PC-3 (cell line): ENCODE data around the gene TMEFF1. TPM values are rescaled to one million over a fixed set of nuclear protein-coding genes. Genes with fewer than 3 reads are reported as not detected.
"Not testable (repeated sequence)": the region's sequence is repeated elsewhere in the genome, so short reads cannot be mapped to it uniquely, and the experiment has no call there.

Experiments
- ATAC-seq: fragments of 200-7000 bp; cut with Tn5 transposase; 2 replicates; pipeline ENCODE4 v1.9.1; 2020; ENCODE audit warnings: mild to moderate bottlenecking, moderate library complexity
- BruUV-seq: library from RNA; stranded (reverse); fragments of 400-500 nt; replicated peaks from 2 replicates; lab custom pipeline; 2021; lab: Mats Ljungman, UMichigan
- CTCF ChIA-PET: fragments of 300-600 bp; sonication (Branson Sonifier 250); formaldehyde crosslinking; loops from one replicate; lab custom pipeline; 2022; ENCODE audit warnings: antibody characterized with exemption; lab: Charles Lee
- POLR2A ChIA-PET: fragments of 300-600 bp; sonication (Branson Sonifier 250); formaldehyde crosslinking; loops from one replicate; lab custom pipeline; 2022; ENCODE audit warnings: antibody characterized with exemption; ENCODE audit not compliant: unreplicated experiment; lab: Charles Lee
- DNase-seq: peaks from one replicate; pipeline ENCODE4 v3.0.0-alpha.2; 2015
- H2AFZ ChIP-seq: fragments of 300-600 bp; sonication (generic); 2 replicates; pipeline ENCODE4 v1.6.0; 2016; ENCODE audit warnings: antibody characterized with exemption, low read length
- H3F3A ChIP-seq: fragments of 300-600 bp; sonication (generic); one replicate; pipeline ENCODE4 v1.6.0; 2017; ENCODE audit warnings: antibody characterized with exemption, low read length, control low read depth, mild to moderate bottlenecking; ENCODE audit not compliant: unreplicated experiment
- H3K27ac ChIP-seq: fragments of 300-600 bp; sonication (generic); 2 replicates; pipeline ENCODE4 v1.5.1; 2016; ENCODE audit warnings: mild to moderate bottlenecking, low read length
- H3K27me3 ChIP-seq: fragments of 300-600 bp; sonication (generic); 2 replicates; pipeline ENCODE4 v1.6.1; 2016; ENCODE audit warnings: low read length, mixed read lengths
- H3K36me3 ChIP-seq: fragments of 300-600 bp; sonication (generic); 2 replicates; pipeline ENCODE4 v1.6.1; 2016; ENCODE audit warnings: low read depth, mixed run types, low read length, mixed read lengths
- H3K4me1 ChIP-seq: fragments of 300-600 bp; sonication (generic); 2 replicates; pipeline ENCODE4 v1.5.1; 2016; ENCODE audit warnings: low read length; ENCODE audit not compliant: insufficient read depth
- H3K4me2 ChIP-seq: fragments of 300-600 bp; sonication (generic); 2 replicates; pipeline ENCODE4 v1.6.0; 2016; ENCODE audit warnings: low read length
- H3K4me3 ChIP-seq: fragments of 300-600 bp; sonication (generic); 2 replicates; pipeline ENCODE4 v1.5.1; 2016; ENCODE audit warnings: mild to moderate bottlenecking, low read length, mixed read lengths
- H3K79me2 ChIP-seq: fragments of 300-600 bp; sonication (generic); 2 replicates; pipeline ENCODE4 v1.6.1; 2017; ENCODE audit warnings: low read length, mixed read lengths
- H3K9ac ChIP-seq: fragments of 300-600 bp; sonication (generic); 2 replicates; pipeline ENCODE4 v1.6.0; 2016; ENCODE audit warnings: mild to moderate bottlenecking, low read length
- H3K9me2 ChIP-seq: fragments of 300-600 bp; sonication (generic); replicated peaks from 2 replicates; pipeline ENCODE4 v1.6.1; 2016; ENCODE audit warnings: mixed run types, low read length, mixed read lengths
- H3K9me3 ChIP-seq: fragments of 300-600 bp; sonication (generic); 2 replicates; pipeline ENCODE4 v1.6.1; 2016; ENCODE audit warnings: low read length, mixed read lengths
- H4K20me1 ChIP-seq: fragments of 300-600 bp; sonication (generic); 2 replicates; pipeline ENCODE4 v1.6.1; 2016; ENCODE audit warnings: low read length, mixed read lengths
- CTCF ChIP-seq: fragments of 300-600 bp; sonication (generic); conservative IDR thresholded peaks from 2 replicates; pipeline ENCODE4 v1.5.1; 2017; ENCODE audit warnings: antibody characterized with exemption, low read depth, mild to moderate bottlenecking, low read length
- EZH2 ChIP-seq: fragments of 300-600 bp; sonication (generic); IDR thresholded peaks from one replicate; pipeline ENCODE4 v1.6.1; 2017; ENCODE audit warnings: antibody characterized with exemption, mild to moderate bottlenecking, low read length; ENCODE audit not compliant: unreplicated experiment
- EZH2phosphoT487 ChIP-seq: fragments of 300-600 bp; sonication (generic); IDR thresholded peaks from 2 replicates; pipeline ENCODE4 v1.6.1; 2018; ENCODE audit warnings: mild to moderate bottlenecking, antibody characterized with exemption, low read length, borderline replicate concordance
- intact Hi-C: fragments of 100-400 bp; cut with micrococcal nuclease; formaldehyde crosslinking; loops from 2 replicates; pipeline ENCODE4 v1.9.0; 2023
- total RNA-seq: library from RNA; depleted of rRNA; stranded (reverse); fragments of >200 nt; gene quantifications from 2 replicates; pipeline ENCODE4 v1.2.3, GENCODE V29; 2014

TMEFF1 gene
- total RNA-seq, 1 experiment from 2014 or later: not detected

DNA sequence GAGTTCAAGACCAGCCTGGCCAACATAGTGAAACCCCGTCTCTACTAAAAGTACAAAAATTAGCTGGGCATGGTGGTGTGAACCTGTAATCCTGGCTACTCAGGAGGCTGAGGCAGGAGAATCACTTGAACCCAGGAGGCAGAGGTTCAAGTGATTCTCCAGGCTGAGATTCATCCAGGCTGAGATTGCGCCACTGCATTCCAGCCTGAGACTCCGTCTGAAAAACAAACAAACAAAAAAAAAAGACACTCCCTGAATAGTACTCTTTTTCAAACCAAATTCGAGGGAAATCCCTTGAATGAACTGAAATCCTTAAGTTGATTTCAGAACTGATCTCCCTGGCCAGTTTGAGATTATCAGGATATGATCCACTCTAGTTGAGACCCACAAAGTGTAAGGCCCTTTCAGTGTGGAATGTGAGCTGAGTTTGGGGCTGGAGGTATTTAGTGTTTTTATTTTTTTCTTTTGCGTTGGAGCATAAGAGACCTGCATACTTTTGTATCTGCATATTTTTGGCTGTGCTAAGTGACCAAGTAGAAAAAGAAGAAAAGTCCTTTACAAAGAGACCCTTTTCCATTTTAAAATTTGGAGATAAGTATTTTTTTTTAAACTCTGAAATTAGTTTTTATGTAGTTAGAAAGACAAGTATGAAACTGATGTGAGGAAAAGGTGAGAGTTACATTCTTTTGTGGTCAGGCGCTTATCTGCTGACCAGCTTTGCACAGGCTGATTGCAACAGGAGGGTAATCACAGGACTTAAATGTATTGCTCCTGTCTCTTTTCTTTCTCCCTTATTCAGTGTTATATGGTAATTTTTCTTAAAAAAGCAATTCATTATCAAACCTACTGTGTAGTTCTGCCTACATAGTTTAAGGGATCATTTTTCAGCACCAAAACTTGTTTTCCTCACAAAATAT, 42.9 kb downstream of the TMEFF1 start:
- Histone ChIP-seq H3K4me2 (no peak overlapping the region), H2AFZ (no peak overlapping the region), H3K4me1 (no peaks in the 10 kb centered on the region), H3K9me2 (no peaks in the 10 kb centered on the region), H3K79me2 (no peaks in the 10 kb centered on the region), H3K36me3 (no peaks in the 10 kb centered on the region), H3K27ac (no peak overlapping the region), H3K9ac (no peak overlapping the region), H3K27me3 (no peaks in the 10 kb centered on the region), H3K9me3 (no peaks in the 10 kb centered on the region), H3K4me3 (no peak overlapping the region), H3F3A (no peaks in the 10 kb centered on the region), H4K20me1 (no peaks in the 10 kb centered on the region)
- BruUV-seq: no TSS peak
- intact Hi-C loops: no loop called here
- CTCF ChIA-PET: no interaction called here
- ATAC-seq (no peak), DNase-seq (no peak)
- TF ChIP-seq CTCF: no peak
- TF ChIP-seq EZH2: no peak
- TF ChIP-seq EZH2phosphoT487: no peak
- POLR2A ChIA-PET: no interaction called here

DNA sequence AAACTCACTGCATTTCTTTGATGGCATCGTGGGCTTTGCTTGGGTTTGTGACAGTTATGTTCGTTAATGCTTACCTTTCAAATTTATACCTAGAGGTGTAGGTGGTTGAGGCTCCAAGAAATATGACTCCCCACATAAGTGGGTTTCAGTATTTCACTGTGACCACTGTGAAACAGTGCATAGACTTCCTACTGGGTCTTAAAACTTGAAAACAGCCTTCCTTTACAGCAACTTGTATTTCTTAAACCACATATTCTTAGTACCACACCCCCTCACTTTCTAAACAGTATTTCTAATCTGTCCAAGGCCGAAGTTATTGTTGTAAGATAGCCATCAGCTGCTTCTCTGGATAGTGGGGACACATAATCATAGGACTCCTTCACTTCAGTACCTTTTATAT, 48.3 kb downstream of the TMEFF1 start:
- no peaks in the 10 kb centered on the region for H3K36me3 ChIP-seq
- H3K9me3 ChIP-seq: no peaks in the 10 kb centered on the region
- ChIA-PET CTCF (no interaction called here), POLR2A (no interaction called here)
- H3K4me2 ChIP-seq: no peak overlapping the region
- H3K27me3 ChIP-seq: no peaks in the 10 kb centered on the region
- no peaks in the 10 kb centered on the region for H4K20me1 ChIP-seq
- no peak overlapping the region for H3K27ac ChIP-seq
- H2AFZ ChIP-seq: no peak overlapping the region
- H3K79me2 ChIP-seq: no peaks in the 10 kb centered on the region
- no TSS peak for BruUV-seq
- H3K9ac ChIP-seq: no peak overlapping the region
- ATAC-seq (no peak), DNase-seq (no peak)
- no peak overlapping the region for H3K4me3 ChIP-seq
- no peaks in the 10 kb centered on the region for H3K4me1 ChIP-seq
- TF ChIP-seq EZH2phosphoT487: no peak
- TF ChIP-seq EZH2: no peak
- no peak for TF ChIP-seq CTCF
- H3K9me2 ChIP-seq: no peaks in the 10 kb centered on the region
- intact Hi-C loops: no loop called here
- no peaks in the 10 kb centered on the region for H3F3A ChIP-seq

DNA sequence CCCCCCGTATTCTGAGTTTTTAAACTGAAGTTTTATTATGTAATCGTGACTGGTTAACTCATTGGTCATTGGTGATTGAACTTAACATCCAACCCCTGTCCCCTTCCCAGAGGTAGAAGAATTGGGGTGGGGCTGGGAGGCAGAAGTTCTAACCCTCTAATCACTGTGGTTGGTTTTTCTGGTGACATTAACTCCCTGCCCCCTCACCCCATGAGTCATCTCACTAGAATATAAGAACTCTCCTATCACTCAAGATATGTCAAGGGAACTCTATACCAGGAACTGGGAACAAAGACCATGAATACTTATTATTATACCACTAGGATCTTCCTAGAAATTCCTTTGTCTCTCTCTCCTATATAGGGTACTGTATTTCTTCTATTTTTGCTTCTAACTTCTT, 52.6 kb downstream of the TMEFF1 start:
- Histone ChIP-seq H2AFZ (no peak overlapping the region), H3K27me3 (no peaks in the 10 kb centered on the region), H3K36me3 (no peaks in the 10 kb centered on the region), H3K27ac (no peak overlapping the region), H3K79me2 (no peaks in the 10 kb centered on the region), H4K20me1 (no peaks in the 10 kb centered on the region), H3K9me3 (no peaks in the 10 kb centered on the region), H3K9me2 (no peaks in the 10 kb centered on the region), H3F3A (no peaks in the 10 kb centered on the region), H3K9ac (no peak overlapping the region), H3K4me2 (no peak overlapping the region), H3K4me1 (no peaks in the 10 kb centered on the region), H3K4me3 (no peak overlapping the region)
- BruUV-seq: no TSS peak
- DNase-seq (no peak), ATAC-seq (no peak)
- CTCF ChIA-PET: no interaction called here
- POLR2A ChIA-PET: no interaction called here
- TF ChIP-seq EZH2 (no peak), EZH2phosphoT487 (no peak), CTCF (no peak)
- intact Hi-C loops: no loop called here

DNA sequence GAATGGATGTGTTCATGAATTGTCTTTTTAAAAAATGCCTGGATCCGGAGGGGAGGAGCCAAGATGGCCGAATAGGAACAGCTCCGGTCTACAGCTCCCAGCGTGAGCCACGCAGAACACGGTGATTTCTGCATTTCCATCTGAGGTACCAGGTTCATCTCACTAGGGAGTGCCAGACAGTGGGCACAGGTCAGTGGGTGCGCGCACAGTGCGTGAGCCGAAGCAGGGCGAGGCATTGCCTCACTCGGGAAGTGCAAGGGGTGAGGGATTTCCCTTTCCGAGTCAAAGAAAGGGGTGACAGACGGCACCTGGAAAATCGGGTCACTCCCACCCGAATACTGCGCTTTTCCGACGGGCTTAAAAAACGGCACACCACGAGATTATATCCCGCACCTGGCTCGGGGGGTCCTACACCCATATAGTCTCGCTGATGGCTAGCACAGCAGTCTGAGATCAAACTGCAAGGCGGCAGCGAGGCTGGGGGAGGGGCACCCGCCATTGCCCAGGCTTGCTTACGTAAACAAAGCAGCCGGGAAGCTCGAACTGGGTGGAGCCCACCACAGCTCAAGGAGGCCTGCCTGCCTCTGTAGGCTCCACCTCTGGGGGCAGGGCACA, 54.3 kb downstream of the TMEFF1 start:
- H3K9me2 ChIP-seq, H3K9ac ChIP-seq, H3K9me3 ChIP-seq, CTCF ChIA-PET, H3K36me3 ChIP-seq, H3K27me3 ChIP-seq, H3K4me2 ChIP-seq, intact Hi-C loops, H4K20me1 ChIP-seq, H2AFZ ChIP-seq, BruUV-seq, POLR2A ChIA-PET, H3K79me2 ChIP-seq, H3K4me3 ChIP-seq, DNase-seq, ATAC-seq, H3K4me1 ChIP-seq, H3F3A ChIP-seq, H3K27ac ChIP-seq: not testable (repeated sequence)
